Central memory CD4-positive, alpha-beta T cell (primary cell): ENCODE data around the gene YJEFN3.

ENCODE experiments used
- DNase-seq: peaks from one replicate; pipeline ENCODE4 v3.0.0; 2022

Gene YJEFN3

GRCh38 chr19:19498255-19498991 lies 30.3 kb upstream of the YJEFN3 start:
- no peak for DNase-seq

- no peak for DNase-seq
Observed at GRCh38 chr19:19499272-19499995, 29.3 kb upstream of the YJEFN3 start.

DNA sequence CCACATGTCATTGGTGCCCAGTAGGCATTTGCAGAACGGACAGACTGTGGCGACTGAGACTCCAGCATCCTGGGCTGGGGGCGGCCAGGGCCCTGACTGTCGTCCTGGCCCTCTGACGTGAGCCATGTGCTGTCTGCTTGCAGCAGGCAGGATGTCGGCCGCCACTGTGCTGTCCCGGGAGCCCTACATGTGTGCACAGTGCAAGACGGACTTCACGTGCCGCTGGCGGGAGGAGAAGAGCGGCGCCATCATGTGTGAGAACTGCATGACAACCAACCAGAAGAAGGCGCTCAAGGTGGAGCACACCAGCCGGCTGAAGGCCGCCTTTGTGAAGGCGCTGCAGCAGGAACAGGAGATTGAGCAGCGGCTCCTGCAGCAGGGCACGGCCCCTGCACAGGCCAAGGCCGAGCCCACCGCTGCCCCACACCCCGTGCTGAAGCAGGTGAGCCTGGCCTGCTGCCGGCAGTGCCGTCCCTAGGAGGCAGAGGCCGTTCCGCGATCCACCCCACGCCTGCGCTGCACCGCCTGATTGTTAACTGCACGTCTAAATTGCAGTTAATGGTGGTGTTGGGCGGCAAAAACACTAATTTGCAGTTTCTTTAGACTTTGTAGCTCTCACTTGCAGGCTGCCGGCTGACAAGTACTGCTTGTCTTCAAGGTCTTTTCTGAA lies 27.6 kb upstream of the YJEFN3 start:
- DNase-seq: no peak

DNA sequence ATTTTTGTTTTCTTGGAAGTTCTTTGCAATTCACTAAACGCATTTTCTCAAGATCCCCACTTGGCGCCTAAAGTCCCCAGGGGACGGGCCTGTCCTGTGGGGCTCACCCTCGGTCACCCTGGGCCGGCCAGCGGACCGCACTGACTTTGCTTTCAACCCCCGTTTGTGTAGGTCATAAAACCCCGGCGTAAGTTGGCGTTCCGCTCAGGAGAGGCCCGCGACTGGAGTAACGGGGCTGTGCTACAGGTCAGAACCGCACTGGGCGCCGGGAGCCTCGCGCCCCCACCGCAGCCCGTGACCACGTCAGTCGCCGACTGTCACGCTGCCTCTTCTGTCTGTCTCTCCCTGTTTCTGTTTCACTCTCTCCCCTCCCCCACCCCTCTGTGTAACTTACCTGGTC lies 26.9 kb upstream of the YJEFN3 start:
- DNase-seq: no peak

DNA sequence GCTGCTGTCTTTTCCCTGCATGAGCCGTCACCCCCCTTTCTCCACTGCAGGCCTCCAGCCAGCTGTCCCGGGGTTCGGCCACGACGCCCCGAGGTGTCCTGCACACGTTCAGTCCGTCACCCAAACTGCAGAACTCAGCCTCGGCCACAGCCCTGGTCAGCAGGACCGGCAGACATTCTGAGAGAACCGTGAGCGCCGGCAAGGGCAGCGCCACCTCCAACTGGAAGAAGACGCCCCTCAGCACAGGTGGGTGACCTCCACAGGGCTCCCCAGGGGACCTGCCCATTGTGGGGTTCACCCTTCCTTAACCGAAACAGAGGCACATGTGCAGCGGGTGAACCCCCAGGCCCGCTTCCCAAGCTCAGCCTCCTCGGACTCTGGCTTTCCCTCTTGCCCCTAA lies 26.4 kb upstream of the YJEFN3 start:
- no peak for DNase-seq

- DNase-seq: no peak
Observed at GRCh38 chr19:19502808-19503602, 25.7 kb upstream of the YJEFN3 start.

- DNase-seq: no peak
Observed at GRCh38 chr19:19504754-19505668, 23.7 kb upstream of the YJEFN3 start.

- DNase-seq: no peak
Observed at GRCh38 chr19:19505669-19506326, 22.9 kb upstream of the YJEFN3 start.

- DNase-seq: no peak
Observed at GRCh38 chr19:19506592-19506991, 22.1 kb upstream of the YJEFN3 start.

GRCh38 chr19:19507354-19507753 lies 21.4 kb upstream of the YJEFN3 start:
- DNase-seq: no peak

GRCh38 chr19:19508217-19508616 lies 20.5 kb upstream of the YJEFN3 start:
- DNase-seq: no peak

- no peak for DNase-seq
Observed at GRCh38 chr19:19510432-19510831, 18.3 kb upstream of the YJEFN3 start.

- no peak for DNase-seq
Observed at GRCh38 chr19:19513682-19514081, 15.0 kb upstream of the YJEFN3 start.

DNA sequence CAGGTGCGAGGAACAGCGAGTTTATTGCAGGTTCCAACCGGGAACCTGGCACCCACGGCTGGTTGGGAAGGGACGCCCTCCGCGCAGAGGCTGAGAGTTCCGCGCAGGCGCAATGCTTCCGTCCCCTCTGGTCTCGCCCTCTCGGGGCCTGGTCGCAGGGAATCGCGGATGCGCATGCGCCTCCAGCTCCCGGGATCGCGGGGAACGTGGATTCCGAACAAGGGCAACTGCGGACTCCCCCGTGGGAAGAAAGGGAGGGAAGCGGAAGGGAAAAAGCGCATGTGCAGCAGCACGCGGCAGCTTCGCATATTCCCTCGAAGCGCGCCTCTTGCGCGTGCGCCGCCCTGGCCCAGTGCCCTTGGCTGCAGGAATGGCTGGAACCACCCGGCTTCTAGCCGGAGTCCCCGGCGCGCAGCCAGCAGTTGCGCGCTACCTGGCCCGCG lies 14.5 kb upstream of the YJEFN3 start:
- DNase-seq: no peak

- DNase-seq: no peak
Observed at GRCh38 chr19:19514881-19515641, 13.7 kb upstream of the YJEFN3 start, which contains the start of gene TSSK6. Gene TSSK6, minus strand, starts transcription at chr19:19515548. Its CDS starts 121 bp downstream, at chr19:19515427.

GRCh38 chr19:19515642-19516519 lies 12.8 kb upstream of the YJEFN3 start, which contains the start of gene NDUFA13:
Gene NDUFA13, plus strand, starts transcription at chr19:19516225. Its CDS starts 14 bp downstream, at chr19:19516239.
- peak; percentile 89 for DNase-seq

- DNase-seq: no peak
Observed at GRCh38 chr19:19517235-19517619, 11.5 kb upstream of the YJEFN3 start.

DNA sequence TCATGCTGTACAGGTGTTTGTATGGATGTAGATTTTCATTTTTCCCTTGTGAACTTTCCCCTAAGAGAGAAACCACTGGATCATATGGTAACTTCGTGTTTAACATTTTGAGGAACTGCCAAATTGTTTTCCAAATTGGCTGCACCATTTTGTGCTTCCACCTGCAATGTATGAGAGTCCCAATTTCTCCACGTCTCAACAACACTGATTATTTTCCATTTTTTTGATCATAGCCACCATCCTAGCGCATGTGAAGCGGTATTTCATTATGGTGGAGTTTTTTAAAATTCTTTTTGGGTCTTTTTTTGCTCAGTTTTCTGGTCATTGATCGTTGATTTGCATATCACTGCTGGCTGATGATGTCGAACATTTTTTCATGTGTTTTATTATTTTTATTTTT lies 7.7 kb upstream of the YJEFN3 start:
- no peak for DNase-seq

- DNase-seq: no peak
Observed at GRCh38 chr19:19523177-19523576, 5.5 kb upstream of the YJEFN3 start.
